Activated T-cell treated with anti-CD3 and anti-CD28 coated beads for 48 hours (primary cell): ENCODE measurements around the gene SYNE1.
"Not testable (repeated sequence)": the region's sequence is repeated elsewhere in the genome, so short reads cannot be mapped to it uniquely, and the experiment has no call there.

Experiments
- DNase-seq: peaks from one replicate; pipeline ENCODE4 v3.0.0-alpha.2; 2020; ENCODE audit warnings: low read depth

The SYNE1 gene

DNA sequence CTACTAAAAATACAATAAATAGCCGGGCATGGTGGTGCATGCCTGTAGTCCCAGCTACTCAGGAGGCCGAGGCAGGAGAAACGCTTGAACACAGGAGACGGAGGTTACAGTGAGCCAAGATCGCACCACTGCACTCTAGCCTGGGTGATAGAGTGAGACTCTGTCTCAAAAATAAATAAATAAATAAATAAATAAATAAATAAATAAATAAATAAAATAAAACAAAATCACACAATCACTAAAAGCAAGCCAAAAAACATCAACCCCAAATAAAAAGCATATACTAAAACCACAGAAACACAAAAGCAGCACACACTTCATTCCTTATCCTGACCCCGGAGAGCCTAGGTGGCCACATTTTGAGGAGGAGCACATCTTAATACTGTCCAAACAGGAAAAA is 498.8 kb downstream of the SYNE1 start:
- DNase-seq, result not testable (repeated sequence)

GRCh38 chr6:152136449-152136825 is 500.7 kb downstream of the SYNE1 start:
- DNase-seq, result no peak

DNA sequence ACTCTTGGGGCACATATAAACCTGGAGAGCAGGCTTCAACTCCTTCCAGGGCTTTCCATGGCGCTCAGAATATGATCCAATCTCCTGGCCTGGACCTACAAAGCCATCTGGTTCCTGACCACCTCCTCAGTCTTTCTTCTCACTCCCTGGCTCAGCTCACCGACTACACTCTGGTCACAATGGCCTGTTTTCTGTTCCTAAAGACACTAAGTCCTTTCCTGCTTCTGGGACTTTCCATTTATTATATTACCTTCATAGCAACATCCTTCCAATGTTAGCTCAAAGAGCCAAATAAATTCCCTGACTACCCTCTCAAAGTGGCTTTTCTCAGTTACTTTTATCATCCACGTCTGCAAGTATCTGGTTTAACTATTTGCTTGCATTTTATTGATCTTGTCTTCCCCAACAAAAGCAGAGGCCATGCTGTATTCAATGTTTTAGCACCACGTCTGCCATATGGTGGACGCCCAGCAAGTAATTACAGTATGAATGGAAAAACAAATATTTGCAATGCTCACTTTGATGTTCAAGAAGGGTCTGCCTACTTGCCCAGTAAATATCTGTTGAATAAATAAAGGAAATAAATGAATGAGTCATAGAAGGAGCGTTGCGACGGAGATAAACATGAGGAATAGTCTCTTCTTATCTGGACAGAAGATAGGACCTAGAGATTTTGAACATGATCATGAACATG is 501.3 kb downstream of the SYNE1 start:
- no peak for DNase-seq

- no peak for DNase-seq
These were observed 506.7 kb downstream of the SYNE1 start for GRCh38 chr6:152130441-152130840.

GRCh38 chr6:152129691-152130151 is 507.4 kb downstream of the SYNE1 start:
- no peak for DNase-seq

- no peak for DNase-seq
These were observed 509.6 kb downstream of the SYNE1 start for GRCh38 chr6:152127432-152128165.

- no peak for DNase-seq
These were observed 512.6 kb downstream of the SYNE1 start for GRCh38 chr6:152124429-152125074.

- no peak for DNase-seq
These were observed 514.1 kb downstream of the SYNE1 start for GRCh38 chr6:152123076-152123475.

DNA sequence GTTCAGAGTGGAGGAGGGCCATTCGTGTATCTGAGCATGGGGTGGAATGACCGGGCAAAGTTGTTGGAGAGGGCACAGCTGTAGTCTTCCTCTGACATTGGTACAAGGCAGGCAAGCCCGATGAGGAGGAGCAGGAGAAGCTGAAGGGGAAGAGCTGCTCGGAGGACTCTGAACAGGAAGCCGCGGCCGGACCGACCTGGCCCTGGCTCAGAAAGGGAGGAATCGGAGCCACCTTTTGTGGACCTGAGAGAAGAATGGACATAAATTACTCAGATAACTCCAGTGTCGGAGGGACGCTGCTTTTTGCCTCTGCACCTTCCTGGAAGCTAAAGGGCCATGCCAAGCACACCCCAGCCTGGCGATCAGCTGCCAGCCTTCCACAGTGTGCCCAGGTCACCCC is 514.7 kb downstream of the SYNE1 start:
- no peak for DNase-seq

DNA sequence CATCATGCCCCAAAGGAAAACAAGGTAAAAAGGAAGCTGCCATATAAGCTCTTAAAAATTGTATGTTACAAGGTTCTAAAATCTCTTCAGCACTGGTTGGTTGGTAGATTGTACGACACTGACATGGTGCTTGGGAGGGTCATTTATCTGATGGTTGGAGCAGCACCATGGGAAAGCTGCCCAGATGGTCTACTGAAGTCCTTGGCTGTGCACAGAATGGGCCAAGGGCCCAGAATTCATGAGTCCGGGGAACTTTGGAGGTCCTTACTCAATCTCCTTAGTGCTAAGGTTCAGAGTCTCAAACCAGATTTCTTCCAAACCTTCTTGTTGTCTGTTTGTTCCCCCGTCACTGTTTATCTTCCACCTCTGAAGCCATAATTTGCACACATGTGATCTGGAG is 515.3 kb downstream of the SYNE1 start:
- DNase-seq, result no peak

- no peak for DNase-seq
These were observed 517.3 kb downstream of the SYNE1 start for GRCh38 chr6:152119831-152120230.

DNA sequence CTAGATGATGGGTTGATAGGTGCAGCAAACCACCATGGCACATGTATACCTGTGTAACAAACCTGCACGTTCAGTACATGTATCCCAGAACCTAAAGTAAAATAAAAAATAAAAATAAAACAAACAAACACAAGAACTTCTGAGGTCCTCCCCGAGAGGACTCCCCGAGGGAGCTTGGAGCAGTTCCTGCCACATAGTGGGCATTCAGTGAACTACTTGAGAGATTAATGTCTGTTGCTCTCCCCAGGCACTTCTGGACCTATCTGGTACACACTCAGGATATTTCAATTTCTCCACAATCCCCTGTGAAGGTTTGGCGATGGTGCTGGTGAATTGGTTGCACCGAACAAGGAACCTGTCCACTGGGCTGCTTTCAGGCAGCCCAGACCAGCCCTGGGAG is 518.5 kb downstream of the SYNE1 start:
- DNase-seq, result no peak

GRCh38 chr6:152118224-152118623 is 518.9 kb downstream of the SYNE1 start:
- DNase-seq, result no peak

DNA sequence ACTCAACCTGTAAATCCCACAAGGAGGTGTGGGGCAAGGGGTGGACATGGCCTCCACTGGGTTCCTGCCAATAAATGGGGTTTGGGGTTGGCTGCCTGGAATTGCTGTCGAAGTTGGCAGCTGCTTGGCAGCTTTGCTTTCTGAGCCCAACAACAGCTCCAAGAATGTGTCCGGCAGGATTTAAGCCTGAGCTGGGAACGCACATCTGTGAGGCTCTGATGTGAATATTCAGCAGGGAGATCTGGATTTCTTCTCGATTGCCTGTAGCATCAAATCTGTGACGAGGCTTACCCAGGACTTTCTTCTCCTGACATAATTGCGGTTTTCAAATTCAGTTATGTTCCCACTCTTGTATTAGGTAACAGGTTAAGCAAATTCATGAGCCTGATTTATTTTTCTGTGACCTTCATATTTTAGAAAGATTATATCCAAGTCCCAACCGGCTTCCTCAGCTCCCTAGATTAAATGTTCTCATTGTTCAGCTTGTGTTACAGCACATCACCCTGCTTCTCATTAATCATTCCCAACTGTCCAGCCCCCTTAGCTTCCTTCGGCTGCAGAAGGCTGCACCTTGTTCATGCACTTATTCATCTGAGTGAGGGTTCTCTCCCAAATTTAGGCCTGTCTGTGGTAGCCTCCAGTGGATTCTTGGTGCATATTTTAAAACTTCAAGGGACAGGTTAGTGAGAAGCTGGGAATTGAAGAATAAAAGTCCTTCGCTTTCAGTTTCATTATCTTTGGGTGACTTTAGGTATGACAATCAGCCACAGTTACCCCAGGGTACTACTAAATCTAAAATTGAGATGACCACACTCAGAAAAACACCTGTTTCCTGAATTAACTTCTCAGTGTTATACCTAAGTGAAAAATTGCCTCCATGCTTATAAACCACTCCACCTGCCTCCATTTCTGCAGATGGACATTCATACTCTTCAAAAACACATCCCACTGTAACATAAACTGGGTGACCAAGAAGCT is 519.7 kb downstream of the SYNE1 start:
- no peak for DNase-seq

- no peak for DNase-seq
These were observed 524.5 kb downstream of the SYNE1 start for GRCh38 chr6:152112491-152113261.

GRCh38 chr6:152110886-152111820 is 526.0 kb downstream of the SYNE1 start:
- no peak for DNase-seq

GRCh38 chr6:152107973-152108372 is 529.2 kb downstream of the SYNE1 start:
- DNase-seq, result no peak

- no peak for DNase-seq
These were observed 537.0 kb downstream of the SYNE1 start for GRCh38 chr6:152100183-152100618.

GRCh38 chr6:152099446-152100182 is 537.5 kb downstream of the SYNE1 start:
- DNase-seq, result no peak
